Activated CD8-positive, alpha-beta T cell treated with anti-CD3 and anti-CD28 coated beads for 36 hours (primary cell): Measurements from ENCODE around the gene ITIH3. TPM values are rescaled to one million over a fixed set of nuclear protein-coding genes. Genes with fewer than 3 reads are reported as not detected.

ENCODE experiments used
- ATAC-seq: fragments of 200-7000 bp; cut with Tn5 transposase; one replicate; pipeline ENCODE4 v1.10.0; 2021; ENCODE audit warnings: mild to moderate bottlenecking, moderate library complexity
- CTCF ChIA-PET: fragments of 350-600 bp; sonication (Branson Sonifier 250); formaldehyde crosslinking; loops from one replicate; lab custom pipeline; 2021; ENCODE audit warnings: antibody characterized with exemption; lab: Charles Lee
- POLR2A ChIA-PET: fragments of 350-600 bp; sonication (Branson Sonifier 250); formaldehyde crosslinking; loops from one replicate; lab custom pipeline; 2021; ENCODE audit warnings: antibody characterized with exemption; lab: Charles Lee
- DNase-seq: peaks from one replicate; pipeline ENCODE4 v3.0.0-alpha.2; 2020
- H3K27ac Mint-ChIP-seq: one replicate; pipeline ENCODE4 v1.8.0; 2021; ENCODE audit warnings: mild to moderate bottlenecking, mixed read lengths
- H3K27me3 Mint-ChIP-seq: one replicate; pipeline ENCODE4 v1.8.0; 2021; ENCODE audit warnings: mixed read lengths
- H3K36me3 Mint-ChIP-seq: one replicate; pipeline ENCODE4 v1.8.0; 2021; ENCODE audit warnings: low read depth, mixed read lengths
- H3K4me1 Mint-ChIP-seq: one replicate; pipeline ENCODE4 v1.8.0; 2021; ENCODE audit warnings: low read depth, mixed read lengths
- H3K4me3 Mint-ChIP-seq: one replicate; pipeline ENCODE4 v1.8.0; 2021; ENCODE audit warnings: mild to moderate bottlenecking, moderate library complexity, mixed read lengths
- H3K9me3 Mint-ChIP-seq: one replicate; pipeline ENCODE4 v1.8.0; 2021; ENCODE audit warnings: mixed read lengths
- intact Hi-C: fragments of 100-400 bp; cut with micrococcal nuclease; formaldehyde crosslinking; loops from one replicate; pipeline ENCODE4 v1.10.0; 2022
- total RNA-seq, 2 experiments: library from RNA; stranded (reverse); gene quantifications; one replicate each; pipeline ENCODE4 v1.2.3, GENCODE V29; 2021
- TF ChIP-seq, protein P1 (sequence below): fragments of 200-600 bp; IDR thresholded peaks from one replicate; pipeline ENCODE4 v1.8.0; 2022; ENCODE audit warnings: antibody characterized with exemption, mild to moderate bottlenecking

ITIH3 gene
- total RNA-seq, 2 experiments from 2014 or later, result not detected

DNA sequence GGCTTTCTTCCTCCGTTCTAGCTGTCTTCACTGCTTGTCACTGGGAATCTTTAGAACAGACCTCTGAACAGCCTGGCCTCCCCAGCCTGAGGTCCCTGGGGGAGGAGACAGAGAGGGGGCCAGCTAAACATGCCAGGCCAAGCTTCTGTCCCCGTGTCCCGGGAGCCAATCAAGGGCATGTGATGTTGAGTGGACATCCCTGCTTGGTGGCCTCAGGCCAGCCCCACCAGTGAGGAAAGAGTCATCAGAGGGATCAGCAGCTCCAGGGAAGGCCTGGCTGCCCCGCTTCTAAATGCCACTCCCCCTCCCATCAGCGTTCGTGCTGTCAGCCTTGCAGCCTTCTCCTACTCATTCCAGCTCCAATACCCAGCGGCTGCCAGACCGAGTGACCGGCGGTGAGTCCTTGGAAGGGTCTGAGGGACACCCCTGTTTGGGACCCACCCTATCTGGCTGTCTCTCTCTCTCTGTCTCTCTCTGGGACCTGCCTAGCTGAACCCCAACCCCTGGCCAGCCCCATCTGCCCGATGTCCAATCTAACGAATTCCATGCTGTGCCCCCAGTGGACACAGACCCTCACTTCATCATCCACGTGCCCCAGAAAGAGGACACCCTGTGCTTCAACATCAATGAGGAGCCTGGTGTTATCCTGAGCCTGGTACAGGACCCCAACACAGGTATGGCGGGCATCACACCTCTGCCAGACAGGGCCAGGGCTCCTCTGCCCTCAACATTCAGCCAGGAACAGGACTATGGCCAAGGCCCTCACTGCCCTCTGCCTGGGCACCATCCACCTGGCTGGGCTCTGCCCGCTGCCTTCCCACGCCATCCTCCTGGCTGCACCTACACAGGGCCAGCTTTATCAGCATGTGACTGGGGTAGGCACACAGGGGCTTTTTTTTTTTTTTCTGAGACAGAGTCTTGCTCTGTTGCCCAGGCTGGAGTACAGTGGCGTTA lies 6.6 kb upstream of the ITIH3 start:
- ATAC-seq (no peak), DNase-seq (no peak)
- Mint-ChIP-seq H3K36me3 (no peaks in the 10 kb centered on the region), H3K4me3 (no peak overlapping the region), H3K4me1 (no peaks in the 10 kb centered on the region), H3K9me3 (no peaks in the 10 kb centered on the region), H3K27me3 (no peaks in the 10 kb centered on the region), H3K27ac (no peak overlapping the region)
- POLR2A ChIA-PET, result no interaction called here
- TF ChIP-seq, protein P1, sequence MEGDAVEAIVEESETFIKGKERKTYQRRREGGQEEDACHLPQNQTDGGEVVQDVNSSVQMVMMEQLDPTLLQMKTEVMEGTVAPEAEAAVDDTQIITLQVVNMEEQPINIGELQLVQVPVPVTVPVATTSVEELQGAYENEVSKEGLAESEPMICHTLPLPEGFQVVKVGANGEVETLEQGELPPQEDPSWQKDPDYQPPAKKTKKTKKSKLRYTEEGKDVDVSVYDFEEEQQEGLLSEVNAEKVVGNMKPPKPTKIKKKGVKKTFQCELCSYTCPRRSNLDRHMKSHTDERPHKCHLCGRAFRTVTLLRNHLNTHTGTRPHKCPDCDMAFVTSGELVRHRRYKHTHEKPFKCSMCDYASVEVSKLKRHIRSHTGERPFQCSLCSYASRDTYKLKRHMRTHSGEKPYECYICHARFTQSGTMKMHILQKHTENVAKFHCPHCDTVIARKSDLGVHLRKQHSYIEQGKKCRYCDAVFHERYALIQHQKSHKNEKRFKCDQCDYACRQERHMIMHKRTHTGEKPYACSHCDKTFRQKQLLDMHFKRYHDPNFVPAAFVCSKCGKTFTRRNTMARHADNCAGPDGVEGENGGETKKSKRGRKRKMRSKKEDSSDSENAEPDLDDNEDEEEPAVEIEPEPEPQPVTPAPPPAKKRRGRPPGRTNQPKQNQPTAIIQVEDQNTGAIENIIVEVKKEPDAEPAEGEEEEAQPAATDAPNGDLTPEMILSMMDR, result no peak
- intact Hi-C loops, result no loop called here
- CTCF ChIA-PET, result interaction anchor here (1.0 kb wide), 1 partner anchor 145 kb away, joined by 3 read pairs; no protein-coding TSS in a partner anchor

DNA sequence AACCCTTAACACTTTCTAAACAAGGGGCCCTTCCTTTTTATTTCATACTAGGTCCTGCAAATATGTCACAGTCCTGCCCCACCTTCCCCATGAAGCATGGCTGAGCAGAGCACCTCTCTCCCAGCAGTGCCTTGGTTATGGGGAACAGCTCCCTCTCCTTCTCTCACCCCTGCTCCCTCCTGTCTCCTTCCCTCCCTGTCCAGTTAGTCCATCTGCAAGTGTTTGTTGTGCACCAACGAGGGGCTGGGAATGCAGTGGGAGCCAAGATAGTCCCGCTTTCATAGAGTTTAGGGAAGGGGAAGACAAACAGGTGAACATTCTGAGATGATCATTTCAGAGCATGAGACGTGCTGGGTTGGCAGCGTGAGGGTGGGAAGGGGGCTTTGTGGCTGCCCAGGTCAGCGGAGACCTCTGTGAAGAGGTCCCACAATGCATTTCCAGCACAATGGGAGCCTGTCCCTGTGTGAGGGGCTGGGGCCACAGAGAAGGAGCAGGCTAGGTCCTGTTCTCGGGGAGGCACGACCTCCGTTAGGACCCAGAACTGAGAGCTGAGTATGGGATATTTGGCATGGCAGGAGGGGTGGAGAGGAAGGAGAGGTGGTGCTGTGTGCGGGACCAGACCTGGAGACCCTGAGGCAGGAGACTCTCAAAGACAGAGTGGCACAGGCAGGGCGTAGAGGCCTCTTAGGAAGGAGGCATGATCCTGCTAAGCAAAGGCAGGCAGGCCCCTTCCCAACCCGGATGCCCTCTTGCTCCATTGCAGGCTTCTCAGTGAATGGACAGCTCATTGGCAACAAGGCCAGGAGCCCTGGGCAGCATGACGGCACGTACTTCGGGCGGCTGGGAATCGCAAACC lies 5.5 kb upstream of the ITIH3 start:
- TF ChIP-seq, protein P1, result no peak
- ATAC-seq (no peak), DNase-seq (no peak)
- no peak overlapping the region for H3K4me3 Mint-ChIP-seq
- intact Hi-C loops, result no loop called here
- ChIA-PET POLR2A (no interaction called here), CTCF (interaction anchor here (1.3 kb wide), 1 partner anchor 10 kb away, joined by 3 read pairs; no protein-coding TSS in a partner anchor)
- H3K27ac Mint-ChIP-seq, result no peak overlapping the region
- no peaks in the 10 kb centered on the region for H3K9me3 Mint-ChIP-seq
- H3K27me3 Mint-ChIP-seq, result no peaks in the 10 kb centered on the region
- H3K36me3 Mint-ChIP-seq, result no peaks in the 10 kb centered on the region
- H3K4me1 Mint-ChIP-seq, result no peaks in the 10 kb centered on the region

DNA sequence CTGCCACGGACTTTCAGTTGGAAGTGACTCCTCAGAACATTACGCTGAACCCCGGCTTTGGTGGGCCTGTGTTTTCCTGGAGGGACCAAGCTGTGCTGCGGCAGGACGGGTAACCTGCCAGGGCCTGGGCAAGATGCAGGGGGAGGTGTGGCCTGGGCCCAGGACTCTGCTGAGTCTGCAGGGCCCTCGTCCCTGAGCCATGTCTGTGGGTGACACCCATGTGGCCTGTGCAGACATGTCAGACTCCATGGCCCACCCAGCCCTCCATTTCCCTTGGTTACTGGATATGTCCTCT lies 4.9 kb upstream of the ITIH3 start:
- ATAC-seq, result no peak
- no peak overlapping the region for H3K27ac Mint-ChIP-seq
- CTCF ChIA-PET, result interaction anchor here (1.3 kb wide), 1 partner anchor 9 kb away, joined by 3 read pairs; no protein-coding TSS in a partner anchor

DNA sequence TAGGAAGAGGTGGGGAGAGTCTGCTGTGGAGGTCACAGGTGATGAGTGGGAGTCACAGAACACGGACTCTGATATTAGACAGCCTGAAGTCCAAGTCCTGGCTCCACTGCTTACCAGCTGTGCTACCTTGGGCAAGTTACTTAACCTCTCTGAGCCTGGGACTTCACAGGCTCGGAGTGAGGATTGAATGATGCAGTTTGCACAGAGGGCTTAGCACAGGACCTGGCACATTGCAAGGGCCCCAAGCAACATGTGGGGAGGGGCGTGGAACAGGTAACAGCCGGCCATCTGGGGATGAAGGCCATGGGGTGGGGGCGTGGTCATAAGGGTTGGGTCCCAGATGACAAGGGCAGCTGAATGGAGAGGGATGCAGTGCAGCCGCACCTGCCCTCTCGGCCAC lies 4.3 kb upstream of the ITIH3 start:
- H3K4me3 Mint-ChIP-seq, result no peak overlapping the region
- no peaks in the 10 kb centered on the region for H3K36me3 Mint-ChIP-seq
- CTCF ChIA-PET, result interaction anchor here (1.3 kb wide), 1 partner anchor 8 kb away, joined by 3 read pairs; no protein-coding TSS in a partner anchor
- POLR2A ChIA-PET, result no interaction called here
- ATAC-seq (no peak), DNase-seq (no peak)
- no peaks in the 10 kb centered on the region for H3K9me3 Mint-ChIP-seq
- no peaks in the 10 kb centered on the region for H3K27me3 Mint-ChIP-seq
- TF ChIP-seq, protein P1, result no peak
- H3K27ac Mint-ChIP-seq, result no peak overlapping the region
- intact Hi-C loops, result no loop called here
- H3K4me1 Mint-ChIP-seq, result no peaks in the 10 kb centered on the region

More for the DNA sequence above, 4.9 kb upstream of the ITIH3 start:
- TF ChIP-seq, protein P1, result no peak
- Mint-ChIP-seq H3K4me1 (no peaks in the 10 kb centered on the region), H3K4me3 (no peak overlapping the region), H3K27me3 (no peaks in the 10 kb centered on the region), H3K9me3 (no peaks in the 10 kb centered on the region), H3K36me3 (no peaks in the 10 kb centered on the region)
- POLR2A ChIA-PET, result no interaction called here
- intact Hi-C loops, result no loop called here
- DNase-seq, result no peak
